ENCODE results near the gene PAXX.

Gene PAXX

GRCh38 chr9:137018761-137019559 lies 26.7 kb downstream of the PAXX start:
- no peak for DNase-seq (ENCODE audit: low spot score)

- DNase-seq (ENCODE audit: low spot score): no peak
These were observed 27.9 kb downstream of the PAXX start for GRCh38 chr9:137019891-137020683.

- DNase-seq (ENCODE audit: low spot score): no peak
These were observed 28.7 kb downstream of the PAXX start for GRCh38 chr9:137020771-137021567.

DNA sequence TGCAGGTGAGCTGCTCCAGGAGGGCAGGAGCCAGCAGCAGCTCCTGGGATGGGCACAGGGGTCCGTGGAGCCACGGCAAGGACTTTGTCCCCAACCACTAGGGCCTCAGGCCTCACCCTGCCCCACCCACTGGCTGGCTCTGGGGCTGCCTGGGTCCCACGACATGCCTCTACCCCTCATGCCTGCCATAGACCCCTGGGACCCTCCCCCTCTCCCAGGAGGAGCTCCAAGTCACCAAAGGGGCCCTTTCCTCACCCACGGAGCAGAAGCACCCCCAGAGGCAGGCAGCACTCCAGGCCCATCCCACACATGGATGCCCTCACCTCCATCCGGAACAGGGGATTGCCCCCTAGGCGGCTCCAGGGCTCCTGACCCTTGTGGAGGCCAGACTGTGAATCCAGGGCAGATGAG lies 29.4 kb downstream of the PAXX start:
- DNase-seq (ENCODE audit: low spot score): no peak

- DNase-seq (ENCODE audit: low spot score): peak; percentile 94
These were observed 29.9 kb downstream of the PAXX start for GRCh38 chr9:137021979-137022661.

DNA sequence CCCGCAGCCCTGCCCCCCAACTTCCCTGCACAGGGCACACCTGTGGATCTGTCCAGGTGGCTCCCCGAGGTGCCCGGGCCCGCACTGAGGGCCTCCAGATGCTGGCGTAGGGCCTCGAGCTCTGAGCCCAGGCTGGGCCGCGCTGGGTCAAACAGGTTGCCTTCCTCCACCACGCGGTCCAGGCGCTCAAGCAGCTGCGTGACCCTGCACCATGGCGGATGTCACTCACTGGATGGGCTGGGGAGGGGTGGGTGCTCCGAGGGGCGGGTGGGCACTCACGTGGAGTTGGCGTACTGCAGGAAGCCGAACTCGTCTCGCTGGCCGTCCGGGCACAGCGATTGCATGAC lies 30.4 kb downstream of the PAXX start:
- no peak for DNase-seq (ENCODE audit: low spot score)

GRCh38 chr9:137023157-137023556 lies 30.9 kb downstream of the PAXX start:
- DNase-seq (ENCODE audit: low spot score): peak; percentile 51

DNA sequence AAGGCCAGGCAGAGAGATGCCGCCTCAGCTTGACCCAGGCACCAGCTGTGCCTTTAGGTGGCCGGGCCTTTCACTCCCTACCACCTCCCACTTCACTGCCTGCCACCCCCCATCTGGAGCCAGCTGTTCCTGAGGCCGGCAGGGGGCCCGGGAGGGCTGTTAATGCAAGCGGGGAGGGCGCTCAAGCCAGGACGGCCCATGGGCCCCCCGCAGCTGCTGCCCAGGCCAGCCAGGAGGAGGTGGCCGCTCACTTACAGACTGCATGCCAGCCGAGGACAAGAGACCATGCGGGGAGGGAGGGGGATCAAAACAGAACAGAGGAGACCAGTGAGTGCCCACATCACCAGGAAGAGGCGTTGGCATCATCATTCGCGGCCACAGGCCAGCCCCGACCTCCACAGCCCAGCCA lies 31.4 kb downstream of the PAXX start:
- peak; percentile 74 for DNase-seq (ENCODE audit: low spot score)

- peak; percentile 99 for DNase-seq (ENCODE audit: low spot score)
These were observed 33.3 kb downstream of the PAXX start for GRCh38 chr9:137025517-137025966.

GRCh38 chr9:137026384-137026783 lies 34.2 kb downstream of the PAXX start:
- no peak for DNase-seq (ENCODE audit: low spot score)

- DNase-seq (ENCODE audit: low spot score): no peak
These were observed 34.6 kb downstream of the PAXX start for GRCh38 chr9:137026828-137027227.

- DNase-seq (ENCODE audit: low spot score): no peak
These were observed 35.4 kb downstream of the PAXX start, which contains the start of gene ABCA2 for GRCh38 chr9:137027369-137028262. Gene ABCA2 (minus strand): TSS chr9:137028237. CDS start chr9:137028140, 97 bp downstream.

- peak; percentile 82 for DNase-seq (ENCODE audit: low spot score)
These were observed 36.2 kb downstream of the PAXX start for GRCh38 chr9:137028263-137029057.

DNA sequence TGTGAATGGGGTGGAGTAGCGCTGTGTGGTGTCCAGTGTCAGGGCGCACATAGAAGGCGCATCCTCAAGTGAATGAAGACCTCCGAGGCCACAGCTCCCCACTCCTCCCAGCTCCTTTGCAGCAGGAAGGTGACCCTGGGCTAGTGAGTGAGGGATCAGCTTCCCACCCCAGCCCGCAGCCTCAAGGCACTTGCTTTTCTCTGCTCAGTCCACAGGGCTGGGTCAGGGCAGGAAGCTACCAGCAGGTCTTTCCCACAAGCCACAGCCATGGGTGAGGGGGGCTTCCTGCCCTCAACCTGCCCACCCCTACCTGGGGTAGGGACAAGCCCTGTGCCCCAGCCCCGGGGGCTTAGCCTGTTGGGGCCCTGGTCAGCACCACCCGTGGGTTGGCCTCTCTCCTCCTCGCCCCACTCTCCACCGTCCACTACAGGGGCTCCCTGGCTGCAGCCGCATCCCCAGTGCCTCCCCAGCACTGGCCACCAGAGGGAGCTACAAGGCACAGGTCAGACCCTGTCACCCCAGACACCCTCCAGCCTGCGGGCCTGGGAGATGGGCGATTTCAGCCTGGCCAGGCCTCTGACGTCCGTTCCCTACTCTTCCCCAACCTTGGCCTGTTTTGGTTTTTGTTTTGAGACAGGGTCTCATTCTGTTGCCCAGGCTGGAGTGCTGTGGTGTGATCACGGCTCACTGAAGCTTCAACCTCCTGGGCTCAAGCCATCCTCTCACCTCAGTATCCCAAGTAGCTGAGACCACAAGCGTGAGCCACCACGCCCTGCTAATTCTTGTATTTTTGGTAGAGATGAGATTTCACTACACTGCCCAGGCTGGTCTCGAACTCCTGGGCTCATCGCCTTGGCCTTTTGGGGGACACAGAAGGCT lies 37.1 kb downstream of the PAXX start:
- DNase-seq (ENCODE audit: low spot score): peak; percentile 72

DNA sequence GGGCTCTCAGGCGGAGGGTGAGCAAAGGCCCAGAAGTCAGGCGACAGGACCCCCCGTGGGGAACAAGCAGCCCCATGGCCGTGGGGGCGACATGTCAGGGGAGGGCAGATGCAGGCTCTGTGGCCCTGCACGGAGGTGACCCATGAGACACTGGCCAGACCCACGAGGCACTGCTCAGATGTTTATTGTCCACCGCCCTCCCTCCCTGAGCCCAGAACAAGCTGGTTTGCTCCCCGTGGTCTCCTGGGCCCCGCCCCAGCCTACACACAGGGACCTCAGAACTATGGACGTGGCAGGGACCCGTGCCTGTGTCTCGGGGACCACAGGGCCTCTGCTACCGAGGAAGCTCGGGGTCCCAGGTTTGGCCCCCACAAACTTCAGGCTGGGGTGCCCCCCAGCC lies 37.8 kb downstream of the PAXX start:
- DNase-seq (ENCODE audit: low spot score): no peak

DNA sequence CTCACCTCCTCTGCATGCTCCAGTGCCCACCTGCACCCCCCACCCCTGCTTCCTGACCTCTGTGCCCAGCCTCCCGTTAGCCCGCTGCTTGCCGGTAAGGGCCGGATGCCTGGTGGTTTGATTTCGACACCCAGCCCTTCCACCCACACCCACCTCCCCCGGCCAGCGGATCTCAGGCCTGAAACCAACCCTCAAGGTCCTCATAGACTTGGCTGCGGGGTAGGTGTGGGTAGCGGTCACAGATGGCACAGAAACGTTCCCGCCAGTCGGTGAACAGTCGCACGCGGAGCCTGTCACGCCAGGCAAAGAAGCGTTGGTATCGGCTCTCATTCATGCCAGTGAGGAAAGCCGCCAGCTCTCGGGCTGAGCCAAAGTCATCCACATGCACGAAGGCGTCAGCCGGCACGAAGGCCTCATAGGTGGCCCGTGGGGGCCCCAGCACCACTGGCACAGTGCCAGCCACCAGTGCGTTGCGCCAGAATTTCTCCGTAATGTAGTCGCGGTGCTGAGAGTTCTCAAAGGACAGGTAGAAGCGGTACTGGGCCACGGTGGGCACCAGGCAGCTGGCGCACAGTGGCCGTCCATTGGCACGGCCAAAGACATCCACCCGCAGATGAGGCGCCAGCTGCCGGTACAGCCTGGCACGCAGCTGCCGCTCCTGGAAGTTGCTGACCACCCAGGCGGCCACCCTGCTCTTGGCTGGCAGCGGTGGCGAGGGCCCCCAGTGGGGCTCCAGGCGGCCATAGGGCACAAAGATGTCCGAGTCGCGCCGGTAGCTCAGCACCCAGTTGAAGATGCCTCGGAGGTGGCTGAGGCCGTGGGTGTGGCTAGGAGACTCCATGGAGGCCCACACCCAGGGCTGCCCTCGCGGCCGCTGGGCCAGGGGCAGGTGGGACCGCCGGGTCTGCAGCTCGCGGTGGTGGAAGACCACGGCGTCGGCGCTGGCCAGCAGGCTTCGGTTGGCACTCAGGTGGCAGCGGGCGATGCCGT lies 38.6 kb downstream of the PAXX start:
- no peak for DNase-seq (ENCODE audit: low spot score)

- no peak for DNase-seq (ENCODE audit: low spot score)
These were observed 39.9 kb downstream of the PAXX start, which contains the start of gene FUT7 for GRCh38 chr9:137031904-137032640. Gene FUT7 (minus strand): TSS chr9:137032088. CDS start chr9:137031991, 97 bp downstream.

Data from putamen (tissue), 1 donor.